Measurements from ENCODE around the gene PRRC2B.

The PRRC2B gene

GRCh38 chr9:131467214-131467935 lies 73.5 kb downstream of the PRRC2B start:
- in situ Hi-C loops (cut with MboI; ENCODE audit: low sequenced_read_pairs): loop anchor here (25.0 kb wide), 1 partner anchor 280 kb away; no protein-coding TSS in a partner anchor

GRCh38 chr9:131468031-131468430 lies 74.1 kb downstream of the PRRC2B start:
- in situ Hi-C loops (cut with MboI; ENCODE audit: low sequenced_read_pairs): loop anchor here (25.0 kb wide), 1 partner anchor 281 kb away; no protein-coding TSS in a partner anchor

DNA sequence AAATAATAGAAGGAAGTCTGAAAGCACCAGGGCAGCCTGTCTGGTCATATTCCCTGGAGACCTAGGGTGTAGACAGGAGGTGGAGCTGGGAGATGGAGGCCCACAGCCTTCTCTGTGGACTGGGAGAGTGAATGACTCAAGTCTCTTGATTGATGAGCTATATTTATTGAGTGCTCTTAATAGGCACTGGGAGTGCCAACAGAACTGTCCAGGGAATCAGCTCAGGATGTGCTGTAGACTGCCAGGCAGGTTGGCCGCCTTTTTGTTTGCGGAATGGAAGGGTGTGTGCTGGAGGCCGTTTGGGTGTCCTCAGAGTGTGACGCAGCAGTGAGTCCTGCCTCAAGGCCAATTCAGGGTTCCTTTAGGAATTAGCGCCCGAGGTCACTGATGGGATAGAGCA lies 75.5 kb downstream of the PRRC2B start:
- in situ Hi-C loops (cut with MboI; ENCODE audit: low sequenced_read_pairs): loop anchor here (25.0 kb wide), 1 partner anchor 282 kb away; no protein-coding TSS in a partner anchor

GRCh38 chr9:131469951-131470350 lies 76.1 kb downstream of the PRRC2B start:
- in situ Hi-C loops (cut with MboI; ENCODE audit: low sequenced_read_pairs): loop anchor here (25.0 kb wide), 1 partner anchor 283 kb away; no protein-coding TSS in a partner anchor

GRCh38 chr9:131470581-131470991 lies 76.7 kb downstream of the PRRC2B start:
- in situ Hi-C loops (cut with MboI; ENCODE audit: low sequenced_read_pairs): loop anchor here (25.0 kb wide), 1 partner anchor 283 kb away; no protein-coding TSS in a partner anchor

DNA sequence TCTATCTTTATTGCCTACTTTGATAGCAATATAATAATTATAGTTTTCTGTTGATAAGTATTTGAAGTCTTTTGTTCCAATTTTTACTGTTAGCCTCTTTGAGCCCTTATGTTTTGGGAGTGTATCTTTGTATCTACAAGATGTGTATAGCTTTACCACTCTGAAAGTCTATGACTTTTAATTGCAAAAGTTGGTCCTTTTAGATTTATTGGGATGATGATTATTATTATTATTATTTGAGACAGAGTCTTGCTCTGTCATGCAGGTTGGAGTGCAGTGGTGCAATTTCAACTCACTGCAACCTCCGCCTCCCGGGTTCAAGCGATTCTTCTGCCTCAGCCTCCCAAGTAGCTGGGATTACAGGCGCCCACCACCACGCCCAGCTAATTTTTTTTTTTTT lies 78.2 kb downstream of the PRRC2B start:
- in situ Hi-C loops (cut with MboI; ENCODE audit: low sequenced_read_pairs): loop anchor here (25.0 kb wide), 1 partner anchor 285 kb away; no protein-coding TSS in a partner anchor

DNA sequence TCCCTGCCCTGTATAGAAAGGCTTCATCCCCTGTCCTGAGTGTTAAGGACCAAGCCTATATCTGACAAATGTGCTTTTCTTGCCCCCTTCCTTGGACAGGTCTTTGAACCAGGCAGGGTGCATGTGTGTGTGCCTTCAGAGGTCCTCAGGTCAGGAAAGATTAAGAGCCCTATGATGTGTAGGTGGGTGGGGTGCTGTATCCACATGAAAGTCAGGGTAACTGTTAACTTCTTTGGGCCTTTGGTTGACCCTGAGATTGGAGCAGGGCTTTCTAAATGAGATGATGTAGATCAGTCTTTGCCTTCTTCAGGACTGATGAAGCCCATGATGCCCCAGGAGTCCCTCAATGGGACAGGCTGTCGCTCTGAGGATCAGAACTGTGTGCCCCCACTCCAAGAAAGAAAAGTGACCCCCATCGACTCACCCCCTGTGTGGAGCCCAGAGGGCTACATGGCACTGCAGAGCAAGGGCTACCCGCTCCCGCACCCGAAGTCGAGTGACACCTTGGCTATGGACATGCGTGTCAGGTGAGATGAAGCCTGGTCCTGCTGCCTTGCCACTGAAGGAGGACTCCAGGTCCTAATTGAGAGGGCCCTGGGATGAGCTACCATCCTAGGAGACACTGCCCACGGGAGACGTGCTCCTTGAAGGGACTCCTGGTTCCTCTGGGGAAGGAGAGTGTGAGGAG lies 79.5 kb downstream of the PRRC2B start:
- in situ Hi-C loops (cut with MboI; ENCODE audit: low sequenced_read_pairs): loop anchor here (25.0 kb wide), 1 partner anchor 286 kb away; no protein-coding TSS in a partner anchor

DNA sequence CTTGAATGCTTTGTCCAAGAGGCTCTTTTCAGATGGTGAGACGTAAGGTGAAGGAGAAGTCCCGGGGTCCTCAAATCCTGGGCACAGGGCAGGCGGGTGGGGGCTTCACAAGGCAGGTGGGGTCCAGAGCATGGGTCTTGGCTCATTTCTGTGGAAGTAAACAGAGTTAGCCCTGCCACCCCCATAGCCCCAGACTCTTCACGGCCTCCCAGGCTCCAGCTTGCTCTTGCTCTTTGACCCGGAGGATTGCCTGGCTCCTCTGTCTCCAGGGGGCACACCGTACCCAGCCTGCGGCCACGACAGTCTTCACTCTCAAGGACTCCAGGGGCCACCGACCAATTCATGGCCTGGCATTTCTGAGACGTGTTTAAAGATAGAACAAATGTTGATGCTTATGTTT lies 80.0 kb downstream of the PRRC2B start:
- in situ Hi-C loops (cut with MboI; ENCODE audit: low sequenced_read_pairs): loop anchor here (25.0 kb wide), 1 partner anchor 287 kb away; no protein-coding TSS in a partner anchor

GRCh38 chr9:131474711-131475110 lies 80.8 kb downstream of the PRRC2B start:
- in situ Hi-C loops (cut with MboI; ENCODE audit: low sequenced_read_pairs): loop anchor here (25.0 kb wide), 1 partner anchor 287 kb away; no protein-coding TSS in a partner anchor

GRCh38 chr9:131475111-131475955 lies 81.4 kb downstream of the PRRC2B start:
- in situ Hi-C loops (cut with MboI; ENCODE audit: low sequenced_read_pairs): no loop called here

DNA sequence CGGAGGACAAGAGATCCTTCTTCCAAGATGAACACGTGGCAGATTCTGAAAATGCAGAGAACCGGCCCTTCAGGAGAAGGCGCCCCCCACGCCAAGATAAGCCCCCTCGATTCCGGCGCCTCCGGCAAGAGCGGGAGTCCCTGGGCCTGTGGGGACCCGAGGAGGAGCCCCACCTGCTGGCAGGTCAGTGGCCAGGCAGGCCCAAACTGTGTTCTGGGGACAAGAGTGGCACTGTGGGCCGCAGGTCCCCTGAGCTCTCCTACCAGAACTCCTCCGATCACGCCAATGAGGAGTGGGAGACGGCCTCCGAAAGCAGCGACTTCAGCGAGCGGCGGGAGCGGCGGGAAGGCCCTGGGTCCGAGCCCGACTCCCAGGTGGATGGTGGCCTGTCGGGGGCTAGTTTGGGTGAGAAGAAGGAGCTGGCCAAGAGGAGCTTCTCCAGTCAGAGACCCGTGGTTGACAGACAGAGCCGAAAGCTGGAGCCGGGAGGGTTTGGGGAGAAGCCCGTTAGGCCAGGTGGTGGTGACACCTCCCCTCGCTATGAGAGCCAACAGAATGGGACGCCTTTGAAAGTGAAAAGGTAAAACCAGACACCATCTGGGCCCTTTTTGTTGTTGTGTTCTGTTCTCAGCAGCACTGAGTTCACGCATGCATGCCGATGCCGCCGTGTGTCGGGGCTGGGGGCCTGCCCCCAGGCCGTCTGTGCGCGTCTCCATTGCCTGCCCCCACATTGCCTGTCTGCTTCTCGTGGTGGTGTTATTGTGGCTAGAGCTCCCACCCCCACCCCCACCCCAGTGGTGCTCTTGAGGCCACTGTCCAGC lies 82.3 kb downstream of the PRRC2B start:
- in situ Hi-C loops (cut with MboI; ENCODE audit: low sequenced_read_pairs): no loop called here

GRCh38 chr9:131476777-131477345 lies 83.0 kb downstream of the PRRC2B start:
- in situ Hi-C loops (cut with MboI; ENCODE audit: low sequenced_read_pairs): no loop called here

DNA sequence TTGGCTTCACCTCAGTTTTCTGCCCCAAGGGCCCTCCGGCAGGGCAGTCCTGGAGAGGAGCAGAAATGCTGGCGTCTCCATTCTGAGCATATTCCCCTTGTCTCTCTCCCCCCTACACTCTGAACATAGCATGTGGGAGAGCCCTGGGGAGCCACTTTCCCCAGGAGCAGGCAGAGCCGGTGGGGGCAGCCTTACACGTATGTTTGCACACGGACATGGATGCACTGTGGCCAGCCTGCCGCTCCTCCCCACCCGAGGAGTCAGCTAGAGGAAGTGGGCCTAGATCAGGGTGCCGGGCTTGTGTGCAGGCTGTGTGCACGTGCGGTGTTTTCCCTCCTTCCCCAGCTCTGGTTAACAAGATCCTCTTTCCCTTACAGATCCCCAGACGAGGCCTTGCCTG lies 83.5 kb downstream of the PRRC2B start:
- in situ Hi-C loops (cut with MboI; ENCODE audit: low sequenced_read_pairs): no loop called here

DNA sequence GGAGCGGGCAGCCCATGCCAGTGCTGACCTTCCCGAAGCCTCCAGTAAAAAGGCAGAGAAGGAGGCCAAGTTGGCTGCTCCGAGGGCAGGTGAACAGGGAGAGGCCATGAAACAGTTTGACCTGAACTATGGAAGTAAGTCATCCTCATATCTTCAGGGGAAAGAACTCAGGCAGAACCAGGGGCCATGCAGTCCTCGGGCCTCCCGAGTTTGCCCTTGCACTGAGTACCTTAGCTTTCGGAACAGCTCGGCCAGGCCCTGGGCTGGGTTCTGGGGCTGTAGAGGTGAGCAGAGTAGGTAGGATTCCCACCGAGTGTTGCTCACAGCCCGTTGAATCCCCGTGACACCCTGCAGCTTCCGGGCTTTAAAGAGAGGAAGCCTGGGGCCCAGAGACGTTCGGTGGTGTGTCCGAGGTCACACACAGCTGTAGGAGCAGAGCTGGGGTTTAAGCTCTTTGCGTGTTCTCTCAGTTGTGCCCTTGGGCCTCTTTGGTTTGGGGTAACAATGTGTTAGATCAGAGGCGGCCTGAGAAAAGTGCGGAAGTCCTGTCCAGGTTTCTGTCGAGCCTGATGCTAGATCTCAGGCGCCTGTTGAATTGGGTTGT lies 84.0 kb downstream of the PRRC2B start:
- in situ Hi-C loops (cut with MboI; ENCODE audit: low sequenced_read_pairs): no loop called here

GRCh38 chr9:131478421-131478868 lies 84.6 kb downstream of the PRRC2B start:
- in situ Hi-C loops (cut with MboI; ENCODE audit: low sequenced_read_pairs): no loop called here

DNA sequence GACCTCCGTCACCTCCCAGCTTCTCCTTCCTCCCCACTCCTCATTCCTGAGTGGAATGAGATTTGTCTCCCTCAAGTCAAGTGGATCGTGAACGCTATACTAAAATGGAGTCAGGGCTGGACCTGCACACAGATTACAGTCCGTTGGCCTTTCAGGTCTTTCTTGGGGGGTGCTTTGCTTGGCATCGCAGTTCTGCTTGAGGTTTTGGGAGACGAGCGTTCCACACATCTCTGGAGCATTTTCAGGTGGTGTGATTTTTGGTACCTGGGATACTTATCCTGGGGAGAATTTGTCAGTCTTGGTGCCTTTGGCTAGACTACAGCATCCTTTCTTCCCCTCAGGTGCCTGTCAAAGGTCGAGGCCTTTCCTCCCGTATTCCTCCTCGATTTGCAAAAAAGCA lies 85.0 kb downstream of the PRRC2B start:
- in situ Hi-C loops (cut with MboI; ENCODE audit: low sequenced_read_pairs): no loop called here

GRCh38 chr9:131480258-131480657 lies 86.4 kb downstream of the PRRC2B start:
- in situ Hi-C loops (cut with MboI; ENCODE audit: low sequenced_read_pairs): no loop called here

GRCh38 chr9:131481441-131482342 lies 87.8 kb downstream of the PRRC2B start:
- in situ Hi-C loops (cut with MboI; ENCODE audit: low sequenced_read_pairs): no loop called here
